ENCODE data around the gene SALL3.

Gene SALL3

DNA sequence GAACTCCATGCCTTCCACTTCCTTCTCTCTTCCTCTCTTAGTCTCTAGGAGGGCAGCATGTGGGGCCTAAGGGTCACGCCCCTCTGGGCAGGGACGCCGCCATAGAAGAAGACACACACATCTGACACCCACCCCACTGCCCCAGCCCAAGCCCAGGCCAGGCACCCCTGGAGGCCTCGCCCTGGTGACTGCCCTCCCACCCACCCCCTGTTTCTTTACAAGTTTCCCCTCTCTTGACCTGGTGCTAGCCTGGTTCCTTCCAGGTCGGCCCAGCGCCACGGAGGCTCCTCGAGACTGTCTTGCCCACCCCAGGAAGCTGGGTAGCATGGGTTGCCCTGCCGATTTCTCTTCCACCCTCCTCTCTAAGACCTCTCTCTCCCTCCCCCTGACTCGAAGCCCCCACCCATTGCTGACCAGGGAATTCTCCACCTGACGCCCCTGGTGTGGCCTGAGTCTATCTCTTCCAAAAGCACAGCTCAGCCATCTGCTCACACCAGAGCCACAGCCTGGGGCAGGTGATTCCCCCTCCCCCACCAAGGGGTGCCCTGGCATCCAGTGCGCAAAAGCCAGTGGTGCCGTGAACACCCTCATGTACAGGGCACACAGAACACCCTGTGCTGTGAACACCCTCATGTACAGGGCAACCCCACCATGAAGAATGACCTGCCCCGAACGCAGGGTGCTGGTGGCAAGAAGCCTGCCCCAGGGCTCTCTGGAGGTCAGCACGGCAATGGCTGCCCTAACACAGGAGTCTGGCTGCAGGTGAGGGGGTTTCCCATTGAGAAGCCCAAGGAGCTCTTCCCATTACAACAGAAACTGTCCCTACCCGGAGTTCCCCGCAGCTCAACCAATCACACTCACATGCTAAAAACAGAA is 13.5 kb upstream of the SALL3 start:
- DNase-seq (ENCODE audit: low spot score): no peak

DNA sequence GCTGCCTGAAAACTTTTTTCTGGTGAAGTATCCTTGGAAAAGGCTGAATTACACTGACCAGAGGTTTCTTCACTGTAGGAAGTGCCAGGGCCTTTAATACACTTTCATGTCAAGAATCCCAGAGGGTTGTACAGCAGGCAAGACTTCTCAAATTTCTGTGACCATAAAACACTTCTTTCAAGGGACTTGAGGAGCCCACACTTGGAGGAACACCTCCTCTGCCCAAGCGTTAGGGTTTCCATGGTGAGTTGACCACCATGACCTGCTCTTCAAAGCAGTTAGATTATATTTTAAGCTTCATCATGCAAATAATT is 12.9 kb upstream of the SALL3 start:
- no peak for DNase-seq (ENCODE audit: low spot score)

DNA sequence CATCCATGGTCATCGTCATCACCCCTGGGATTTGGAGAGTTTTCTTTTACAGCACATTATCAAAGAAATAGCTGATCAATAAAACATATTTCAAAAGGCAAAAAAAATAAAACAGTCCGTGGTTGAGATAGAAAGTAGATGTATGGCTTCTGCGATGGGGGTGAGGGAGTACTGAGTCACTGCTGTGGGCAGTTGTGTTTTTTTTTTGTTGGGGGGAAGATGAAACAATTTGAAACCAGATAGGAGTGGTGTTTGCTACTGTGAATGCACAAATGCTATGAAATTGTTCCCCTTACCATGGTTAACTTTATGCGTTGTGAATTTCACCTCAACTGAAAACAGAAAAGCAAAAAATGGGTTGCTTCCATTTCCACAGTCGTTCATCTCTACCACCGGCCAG is 11.9 kb upstream of the SALL3 start:
- no peak for DNase-seq (ENCODE audit: low spot score)

DNA sequence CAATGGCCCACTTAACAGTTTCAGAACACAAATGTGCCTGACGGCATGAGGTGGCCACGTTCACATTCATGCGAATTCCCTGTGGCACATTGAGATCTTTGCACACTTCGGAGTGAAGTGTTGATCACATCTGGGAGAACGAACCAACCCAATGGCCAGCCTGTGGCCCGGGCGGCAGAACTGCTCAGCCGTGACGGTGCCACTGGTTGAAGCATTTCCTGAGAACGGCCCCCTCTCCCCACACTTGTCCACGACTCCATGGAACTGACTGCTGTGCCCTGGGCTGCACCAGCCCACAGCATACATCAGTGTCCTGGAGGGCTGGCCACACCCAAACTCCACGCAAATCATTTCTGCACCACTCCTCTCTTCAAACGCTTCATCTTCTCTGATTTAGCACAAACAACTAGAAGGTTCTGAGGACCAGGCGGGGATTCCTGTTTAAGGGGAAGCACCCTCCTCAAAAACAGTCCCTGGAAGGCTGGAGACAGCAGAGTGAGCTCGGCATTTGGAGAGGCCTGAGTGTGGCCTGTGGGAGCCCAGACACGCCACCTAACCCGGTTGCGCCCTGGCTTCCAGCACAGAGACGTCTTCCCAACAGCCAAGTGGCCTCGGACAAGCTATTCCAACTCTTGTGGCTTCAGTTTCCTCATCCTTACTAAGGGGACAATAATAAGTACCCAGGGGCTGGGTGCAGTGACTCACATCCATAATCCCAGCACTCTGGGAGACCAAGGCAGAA is 9.9 kb upstream of the SALL3 start:
- DNase-seq (ENCODE audit: low spot score): no peak

- DNase-seq (ENCODE audit: low spot score): no peak
These were observed 8.8 kb upstream of the SALL3 start for GRCh38 chr18:78970774-78971333.

- no peak for DNase-seq (ENCODE audit: low spot score)
These were observed 7.9 kb upstream of the SALL3 start for GRCh38 chr18:78971511-78972245.

DNA sequence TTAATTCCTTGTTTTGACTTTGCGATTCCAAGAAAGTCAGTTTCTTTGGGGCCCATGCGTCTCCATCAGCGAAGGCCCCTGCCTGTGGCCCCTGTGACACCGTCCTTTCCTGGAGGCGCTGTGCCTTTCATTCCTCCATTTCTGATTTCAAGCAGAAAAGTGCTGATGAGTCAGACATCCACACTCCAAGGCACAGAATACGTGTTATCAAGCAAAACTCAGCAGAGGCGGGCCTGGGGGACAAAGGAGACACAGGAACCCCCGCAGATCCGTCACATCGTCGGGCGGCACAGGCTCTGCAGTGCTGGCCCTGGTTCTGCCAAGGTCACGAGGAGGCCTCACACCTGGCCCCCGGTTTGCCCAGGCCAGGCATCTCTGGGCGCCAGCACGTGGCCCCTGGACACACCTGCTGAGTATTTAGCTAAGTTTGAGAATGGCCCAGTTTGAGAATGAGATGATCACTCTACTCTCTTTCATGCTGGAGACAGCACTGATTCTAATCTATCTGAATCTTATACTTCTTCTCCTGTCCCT is 7.2 kb upstream of the SALL3 start:
- DNase-seq (ENCODE audit: low spot score): no peak

DNA sequence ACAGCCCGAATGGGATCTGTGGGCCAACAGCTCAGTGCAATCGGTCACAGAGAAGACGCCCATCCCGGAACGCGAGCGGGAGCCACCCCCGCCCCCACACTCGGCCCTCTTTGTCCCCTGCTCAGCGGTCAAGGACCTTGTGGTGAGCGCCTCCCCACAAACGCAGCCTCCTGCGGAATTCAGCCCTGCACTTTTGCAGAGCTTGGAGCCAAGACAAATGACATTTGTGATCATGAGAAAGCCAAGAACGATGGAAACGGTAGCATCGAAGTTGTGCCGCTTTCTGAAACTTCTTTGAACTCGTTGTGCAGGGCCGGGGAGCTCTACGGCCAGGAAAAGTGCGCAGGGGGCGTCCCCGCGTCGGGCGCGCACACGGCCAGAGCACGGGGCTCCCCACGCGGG is 6.7 kb upstream of the SALL3 start:
- peak; percentile 5 for DNase-seq (ENCODE audit: low spot score)

GRCh38 chr18:78973357-78974083 is 6.1 kb upstream of the SALL3 start:
- DNase-seq (ENCODE audit: low spot score): no peak

- DNase-seq (ENCODE audit: low spot score): no peak
These were observed 5.4 kb upstream of the SALL3 start for GRCh38 chr18:78974115-78974761.

GRCh38 chr18:78975292-78975691 is 4.3 kb upstream of the SALL3 start:
- no peak for DNase-seq (ENCODE audit: low spot score)

- no peak for DNase-seq (ENCODE audit: low spot score)
These were observed 3.8 kb upstream of the SALL3 start for GRCh38 chr18:78975699-78976335.

DNA sequence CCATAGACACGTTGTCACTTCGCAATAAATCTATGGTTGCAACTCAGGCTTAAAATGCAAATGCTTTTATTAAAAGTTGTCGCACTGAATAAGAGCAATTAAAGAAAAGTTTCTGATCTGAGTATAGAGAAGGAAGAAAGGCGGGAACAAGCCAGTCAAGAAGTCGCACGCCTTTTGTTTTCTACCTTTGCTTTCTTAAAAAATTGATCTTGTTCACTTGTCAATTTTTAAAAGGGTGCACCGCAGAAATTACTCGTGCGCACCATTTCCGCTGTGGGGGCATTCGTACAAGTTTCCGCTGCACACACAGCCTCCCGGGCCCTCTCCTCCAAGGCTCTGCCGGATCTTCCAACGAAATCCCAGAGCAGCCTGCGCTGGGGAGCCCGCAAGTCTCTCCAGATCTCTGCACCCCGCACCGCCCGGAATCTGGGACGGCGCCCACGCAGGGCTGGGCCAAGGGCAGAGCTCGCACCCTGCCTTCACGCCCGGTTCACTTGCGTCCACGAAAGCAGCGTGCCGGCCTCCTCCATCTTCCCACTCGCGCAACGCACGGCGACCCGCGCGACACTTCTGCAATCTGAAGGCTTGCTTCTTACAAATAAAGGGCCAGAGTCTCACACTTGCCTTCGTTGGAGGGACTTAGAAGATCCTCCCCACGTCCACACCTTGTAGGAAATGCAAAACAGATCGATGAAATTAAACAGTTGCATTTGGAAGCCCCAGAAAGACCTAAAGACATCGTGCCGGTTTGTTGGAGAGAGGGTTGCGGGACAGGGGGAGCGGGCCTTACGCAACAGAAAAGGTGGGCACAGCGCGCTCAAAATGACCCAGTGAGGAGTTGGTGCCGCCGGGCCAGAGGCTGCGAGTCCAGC is 2.6 kb upstream of the SALL3 start:
- no peak for DNase-seq (ENCODE audit: low spot score)

- DNase-seq (ENCODE audit: low spot score): no peak
These were observed 1.8 kb upstream of the SALL3 start for GRCh38 chr18:78977637-78978348.

GRCh38 chr18:78978349-78979055 is 1.1 kb upstream of the SALL3 start:
- no peak for DNase-seq (ENCODE audit: low spot score)

GRCh38 chr18:78979056-78979729 is 425 bp upstream of the SALL3 start:
- peak; percentile 41 for DNase-seq (ENCODE audit: low spot score)

DNA sequence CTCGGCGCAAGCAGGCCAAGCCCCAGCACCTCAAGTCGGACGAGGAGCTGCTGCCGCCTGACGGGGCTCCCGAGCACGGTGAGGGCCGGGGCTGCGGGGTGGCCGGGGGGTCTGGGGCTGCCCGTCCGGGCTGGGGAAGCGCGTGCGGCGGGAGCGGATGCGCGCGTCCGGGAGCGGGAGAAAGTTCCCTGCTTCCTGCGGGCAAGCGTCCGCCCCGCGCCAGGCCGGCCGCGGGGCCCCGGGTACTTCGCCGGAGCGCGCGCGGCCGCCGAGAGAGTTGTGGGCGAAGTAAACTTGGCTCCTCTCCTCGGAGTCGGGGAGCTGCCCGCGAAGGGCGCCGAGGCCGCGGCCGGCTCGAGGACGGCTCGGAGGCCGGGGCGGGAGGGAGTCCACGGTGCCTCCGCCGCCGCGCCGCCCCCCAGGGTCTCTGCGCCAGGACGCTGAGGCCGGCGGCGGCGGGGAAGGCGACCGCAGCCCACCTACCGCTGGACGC is 707 bp downstream of the SALL3 start:
- no peak for DNase-seq (ENCODE audit: low spot score)

Measured in GM03348 (cell line).